GM19035 (cell line): ENCODE results near the gene ARSK.

Experiments
- ATAC-seq: cut with Tn5 transposase; IDR thresholded peaks from one replicate; pipeline ENCODE4 v1.9.1; 2021; ENCODE audit not compliant: unreplicated experiment

The ARSK gene, protein sequence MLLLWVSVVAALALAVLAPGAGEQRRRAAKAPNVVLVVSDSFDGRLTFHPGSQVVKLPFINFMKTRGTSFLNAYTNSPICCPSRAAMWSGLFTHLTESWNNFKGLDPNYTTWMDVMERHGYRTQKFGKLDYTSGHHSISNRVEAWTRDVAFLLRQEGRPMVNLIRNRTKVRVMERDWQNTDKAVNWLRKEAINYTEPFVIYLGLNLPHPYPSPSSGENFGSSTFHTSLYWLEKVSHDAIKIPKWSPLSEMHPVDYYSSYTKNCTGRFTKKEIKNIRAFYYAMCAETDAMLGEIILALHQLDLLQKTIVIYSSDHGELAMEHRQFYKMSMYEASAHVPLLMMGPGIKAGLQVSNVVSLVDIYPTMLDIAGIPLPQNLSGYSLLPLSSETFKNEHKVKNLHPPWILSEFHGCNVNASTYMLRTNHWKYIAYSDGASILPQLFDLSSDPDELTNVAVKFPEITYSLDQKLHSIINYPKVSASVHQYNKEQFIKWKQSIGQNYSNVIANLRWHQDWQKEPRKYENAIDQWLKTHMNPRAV

DNA sequence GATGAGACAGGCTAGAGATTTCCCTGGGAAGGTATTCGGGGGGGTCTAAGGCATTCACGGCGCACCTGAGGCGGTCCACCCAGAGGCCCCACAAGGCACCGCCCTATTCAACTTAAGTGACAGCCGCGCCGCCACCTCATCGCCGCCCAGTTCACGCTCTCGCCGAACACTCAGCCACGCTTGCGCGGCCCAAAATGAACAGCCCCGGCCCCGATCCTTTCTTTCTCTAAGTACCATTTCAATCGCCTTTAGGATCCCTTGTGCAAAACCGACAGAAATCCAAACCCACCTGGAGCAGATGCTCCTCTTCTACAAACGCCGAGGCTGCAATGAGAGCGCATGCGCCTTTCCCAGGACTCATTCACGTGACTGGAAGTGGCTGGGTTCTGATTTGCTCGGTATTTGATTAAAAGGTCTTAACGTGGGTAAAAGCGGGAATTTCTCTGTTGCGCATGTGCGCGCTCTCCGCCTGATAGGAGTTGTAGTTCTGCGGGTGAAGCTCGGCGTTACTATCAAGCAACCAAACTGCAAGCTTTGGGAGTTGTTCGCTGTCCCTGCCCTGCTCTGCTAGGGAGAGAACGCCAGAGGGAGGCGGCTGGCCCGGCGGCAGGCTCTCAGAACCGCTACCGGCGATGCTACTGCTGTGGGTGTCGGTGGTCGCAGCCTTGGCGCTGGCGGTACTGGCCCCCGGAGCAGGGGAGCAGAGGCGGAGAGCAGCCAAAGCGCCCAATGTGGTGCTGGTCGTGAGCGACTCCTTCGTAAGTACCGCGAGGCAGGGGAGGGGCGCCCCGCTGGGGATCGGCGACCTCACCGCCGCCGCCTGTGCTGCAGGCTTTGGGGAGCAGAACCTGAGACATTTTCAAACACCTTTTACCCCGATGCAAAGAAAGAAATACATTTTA, at the start of gene ARSK, which contains the start of gene SKIC3:
TSS of gene ARSK (plus strand) at position 455 of the 902 bp plus-strand sequence. CDS start at position 633, 178 bp downstream.
TSS of gene SKIC3 (minus strand) at position 331 of the 902 bp plus-strand sequence. CDS start 7,827 bp downstream, outside the sequence.
- peak; percentile 90 for ATAC-seq

DNA sequence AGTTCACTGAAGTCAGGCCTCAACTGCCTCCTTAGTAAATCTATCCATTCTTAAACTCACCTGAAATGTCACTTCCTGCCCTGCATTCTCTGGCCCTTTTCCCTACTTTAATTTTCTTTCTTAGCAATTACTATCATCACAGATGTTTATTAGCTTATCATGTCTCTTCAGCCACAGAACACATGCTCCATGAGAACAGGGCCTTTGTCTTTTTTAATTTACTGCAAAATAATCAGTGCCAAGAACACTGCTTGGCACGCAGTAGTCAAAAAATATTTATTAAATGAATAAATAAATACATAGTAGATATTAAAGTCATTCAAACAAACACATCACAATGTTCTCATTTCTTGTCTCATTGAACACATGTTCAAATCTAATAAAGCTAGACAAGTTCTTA, 46.4 kb upstream of the ARSK start:
- ATAC-seq, result no peak

DNA sequence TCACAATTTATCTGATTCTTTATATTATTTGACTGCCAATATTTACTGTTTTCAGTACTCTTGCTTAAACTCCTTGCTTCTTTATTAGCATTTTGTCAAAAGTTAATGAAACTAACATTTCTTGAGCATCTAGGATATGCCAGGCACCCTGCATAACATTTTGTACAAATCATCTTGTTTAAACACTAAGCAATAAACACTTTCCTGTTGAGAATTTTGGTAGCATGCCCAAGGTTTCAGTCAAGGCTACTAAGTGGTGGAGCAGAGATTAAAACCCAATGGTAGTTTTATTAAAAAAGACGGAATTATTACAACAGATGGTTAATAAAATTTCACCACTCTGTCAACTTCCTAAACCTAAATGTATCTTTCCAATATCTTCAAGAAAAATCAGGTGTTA, 43.3 kb upstream of the ARSK start:
- no peak for ATAC-seq

DNA sequence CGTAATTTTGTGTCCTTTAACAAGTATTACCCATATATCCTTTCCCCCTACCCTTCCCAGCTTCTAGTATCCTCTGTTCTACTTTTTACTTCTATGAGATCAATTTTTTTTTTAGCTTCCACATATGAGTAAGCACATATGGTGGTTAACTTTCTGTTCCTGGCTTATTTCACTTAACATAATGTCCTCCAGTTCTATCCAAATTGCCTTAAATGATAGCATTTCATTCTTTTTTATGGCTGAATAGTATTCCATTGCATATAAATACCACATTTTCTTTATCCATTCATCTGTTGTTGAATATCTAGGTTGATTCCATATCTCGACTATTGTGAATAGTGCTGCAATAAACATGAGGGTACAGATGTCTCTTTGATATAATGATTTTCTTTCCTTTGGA, 36.5 kb upstream of the ARSK start:
- ATAC-seq, result no peak

DNA sequence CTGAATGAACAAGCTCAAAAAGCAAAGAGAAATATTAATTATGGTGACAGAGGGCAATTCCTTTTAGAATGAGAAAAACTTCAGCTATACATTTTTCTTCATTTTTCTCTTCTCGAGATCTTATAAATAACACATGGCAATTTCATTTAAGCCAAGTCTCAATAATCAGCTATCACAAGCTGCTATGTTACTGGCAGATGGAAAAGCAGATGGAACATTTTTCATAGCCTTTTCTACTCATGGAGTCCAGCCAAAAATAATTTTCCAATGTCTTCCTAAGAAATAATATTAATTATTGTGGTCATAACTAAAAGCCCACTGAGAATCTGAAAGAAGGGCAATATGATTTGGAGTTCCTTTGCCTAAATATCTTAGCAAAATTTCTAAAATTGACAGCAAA, 35.8 kb upstream of the ARSK start:
- no peak for ATAC-seq

DNA sequence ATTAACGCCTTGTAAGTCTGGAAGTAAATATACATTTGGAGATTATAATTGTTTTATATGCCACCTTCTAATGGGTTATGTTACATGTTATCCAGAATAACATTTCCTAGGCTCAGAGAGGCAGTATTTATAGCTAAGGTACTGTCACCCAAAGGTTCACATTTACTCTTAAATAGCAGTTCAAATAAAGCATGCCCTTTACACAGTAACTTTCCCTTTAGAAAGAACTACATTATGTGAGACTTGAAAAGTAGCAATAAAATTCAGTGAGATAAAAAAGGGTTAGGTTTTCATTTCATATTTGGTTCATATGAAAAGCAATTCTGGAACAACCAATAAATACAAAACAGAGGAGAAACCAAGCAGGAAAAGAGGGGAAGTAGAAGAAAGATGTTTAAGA, 35.2 kb upstream of the ARSK start:
- ATAC-seq, result no peak

DNA sequence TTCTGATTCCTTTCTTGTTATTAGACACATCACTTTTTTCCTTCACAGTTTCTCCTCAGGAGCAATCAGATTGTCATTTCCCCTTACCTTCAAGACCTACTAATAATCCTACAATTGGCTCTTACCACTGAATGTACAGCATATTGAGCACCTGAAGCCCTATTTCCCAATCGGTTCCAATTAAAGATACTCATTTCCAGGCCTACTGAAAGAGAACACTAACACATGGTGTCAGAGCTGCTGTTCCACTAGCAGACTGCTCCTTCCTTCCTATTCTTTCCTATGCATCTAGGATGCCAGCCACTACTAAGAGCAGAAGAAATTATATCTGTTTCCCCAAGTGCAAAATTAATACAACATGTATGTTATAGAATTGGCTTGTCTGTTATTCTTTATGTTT, 34.7 kb upstream of the ARSK start:
- ATAC-seq, result no peak

DNA sequence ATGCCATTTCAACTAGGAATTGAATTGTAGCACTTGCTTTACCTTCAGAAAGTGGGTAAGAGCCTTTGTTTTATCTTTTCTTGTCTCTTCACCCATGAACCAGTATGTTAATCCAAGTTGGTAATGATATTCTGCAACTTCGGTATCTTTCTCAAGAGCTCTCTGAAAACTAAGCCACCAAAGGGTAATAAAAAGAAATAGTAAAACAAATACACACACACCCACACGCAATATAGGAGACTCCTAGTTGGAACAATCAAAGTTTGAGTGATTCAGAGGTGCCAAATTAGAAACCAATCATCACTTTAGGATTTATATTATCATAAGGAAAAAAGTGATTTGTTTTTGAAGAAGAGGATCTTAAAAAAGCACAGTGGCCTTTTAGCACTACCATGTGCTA, 30.5 kb upstream of the ARSK start:
- ATAC-seq, result no peak

DNA sequence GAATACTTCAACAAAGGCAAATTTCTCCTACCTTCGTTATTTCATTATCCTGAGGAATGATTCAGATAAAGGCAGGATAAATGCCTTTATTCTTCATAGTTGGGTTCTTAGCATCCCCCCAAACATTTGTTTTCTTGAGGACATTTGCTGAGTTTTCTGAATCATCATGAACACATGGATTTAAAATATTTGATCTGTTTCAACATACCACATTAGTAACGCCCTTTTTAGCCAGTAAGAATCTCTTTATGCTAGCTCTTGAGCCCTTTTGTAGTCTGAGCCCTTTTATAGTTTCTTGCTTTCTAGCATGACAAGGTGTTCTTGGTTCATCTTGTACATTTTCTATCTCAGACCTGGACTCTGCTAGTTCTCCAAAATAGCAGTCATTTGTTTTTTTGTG, 28.0 kb upstream of the ARSK start:
- no peak for ATAC-seq

DNA sequence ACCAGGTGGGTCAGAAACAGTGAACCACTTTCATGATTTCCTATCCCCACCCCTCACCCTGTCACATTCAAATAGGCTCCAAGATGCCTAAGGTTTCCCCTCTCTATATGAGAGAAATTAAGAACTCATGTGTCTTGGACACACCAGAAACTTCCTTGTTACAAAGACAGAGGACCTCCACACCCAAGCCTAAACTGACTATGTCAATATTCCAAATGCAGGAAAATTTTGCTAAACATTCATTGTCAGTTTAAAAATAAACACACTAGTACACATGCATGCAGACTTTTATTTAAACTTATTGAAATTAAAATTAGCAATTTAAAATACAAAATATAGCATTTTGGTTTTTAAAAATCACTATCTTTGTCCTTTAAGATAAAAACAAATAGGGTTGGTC, 26.3 kb upstream of the ARSK start:
- ATAC-seq, result no peak

DNA sequence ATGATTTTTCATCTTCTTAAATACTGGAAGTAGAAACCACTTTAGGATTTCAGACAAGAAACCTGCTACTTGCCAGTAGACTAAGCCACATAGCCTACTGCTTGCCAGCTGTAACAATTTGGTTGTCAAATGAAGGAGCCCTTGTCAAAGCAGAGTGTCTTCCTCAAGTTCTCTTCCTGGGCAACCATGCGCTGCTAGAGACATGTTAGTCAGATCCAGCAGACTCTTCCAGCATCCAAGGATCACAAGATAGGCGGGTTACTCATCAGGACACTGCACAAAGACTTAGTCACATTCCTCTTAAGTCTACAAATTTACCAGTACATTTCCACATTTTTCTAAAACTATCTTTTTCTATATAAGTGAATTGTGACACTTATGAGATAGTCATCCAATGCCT, 24.5 kb upstream of the ARSK start:
- ATAC-seq, result no peak

DNA sequence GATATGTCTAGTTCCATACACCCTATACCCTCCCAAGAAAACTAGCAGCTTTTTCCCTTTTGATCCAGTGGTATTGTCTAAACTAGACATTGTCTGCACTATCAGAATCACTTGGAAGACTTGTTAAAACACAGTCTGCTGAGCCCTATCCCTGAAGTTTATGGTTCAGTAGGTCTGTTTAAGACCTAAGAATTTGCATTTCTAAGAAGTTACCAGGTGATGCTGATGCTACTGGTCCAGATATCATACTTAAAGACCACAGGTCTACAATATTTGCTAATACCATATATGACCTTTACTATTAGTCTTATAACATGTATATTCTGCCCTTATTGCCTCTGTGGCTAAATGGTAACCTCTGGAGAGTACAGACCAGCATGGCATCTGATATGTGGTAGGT, 23.4 kb upstream of the ARSK start:
- no peak for ATAC-seq

DNA sequence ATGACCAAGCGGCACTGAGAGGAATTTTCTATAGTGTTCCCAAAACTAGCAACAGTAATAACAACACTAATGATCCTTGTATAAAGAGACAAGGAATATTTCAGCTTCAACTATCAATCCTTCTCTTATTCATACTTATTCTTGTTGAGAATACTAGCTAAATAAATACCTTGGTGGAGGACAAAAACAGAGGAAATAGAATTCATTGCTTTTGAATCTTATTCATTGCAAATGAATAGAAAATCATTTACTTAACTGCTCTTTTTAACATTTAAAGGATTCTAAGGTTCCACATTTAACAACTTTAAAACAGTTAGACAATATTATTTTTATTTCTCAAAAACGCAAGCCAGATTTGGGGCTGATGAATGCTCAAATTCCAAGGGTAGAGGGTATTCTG, 22.5 kb upstream of the ARSK start:
- ATAC-seq, result no peak

DNA sequence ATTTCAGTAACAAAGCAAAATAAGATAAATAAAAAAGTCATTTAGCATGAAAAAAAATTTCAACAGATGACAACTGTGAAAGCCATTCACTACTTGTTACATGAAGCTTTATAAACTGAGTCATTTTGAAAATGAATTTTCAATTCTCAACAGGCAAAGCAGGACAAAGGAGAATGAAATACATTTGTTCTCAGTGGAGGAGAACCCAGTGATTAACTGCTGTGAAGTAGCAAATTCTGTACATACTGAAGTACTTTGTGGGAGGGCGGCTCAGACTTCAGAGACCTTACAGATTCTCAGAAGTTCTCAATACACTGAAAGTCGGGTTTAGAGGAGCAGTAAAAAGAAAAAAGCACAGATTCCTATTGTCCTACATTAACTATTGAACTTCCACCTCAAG, 21.8 kb upstream of the ARSK start:
- ATAC-seq, result no peak

DNA sequence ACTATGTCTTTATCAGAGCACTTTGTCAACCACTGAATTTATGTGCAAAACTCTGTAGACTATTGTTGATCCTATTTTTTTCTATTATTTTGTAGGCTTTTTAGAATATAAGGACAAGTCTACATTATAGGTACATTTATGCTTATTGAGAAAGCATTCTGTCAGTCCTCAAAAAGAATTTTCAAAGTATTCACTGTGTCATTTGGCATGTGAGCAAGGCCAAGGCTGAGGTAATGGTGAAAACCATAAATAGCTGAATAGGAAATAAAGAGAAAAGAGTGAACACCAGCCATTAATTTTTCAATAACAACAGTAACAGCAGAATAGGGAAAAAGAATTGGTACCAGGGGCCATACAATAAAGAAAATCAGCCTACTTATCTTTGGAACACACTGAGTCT, 21.1 kb upstream of the ARSK start:
- no peak for ATAC-seq

DNA sequence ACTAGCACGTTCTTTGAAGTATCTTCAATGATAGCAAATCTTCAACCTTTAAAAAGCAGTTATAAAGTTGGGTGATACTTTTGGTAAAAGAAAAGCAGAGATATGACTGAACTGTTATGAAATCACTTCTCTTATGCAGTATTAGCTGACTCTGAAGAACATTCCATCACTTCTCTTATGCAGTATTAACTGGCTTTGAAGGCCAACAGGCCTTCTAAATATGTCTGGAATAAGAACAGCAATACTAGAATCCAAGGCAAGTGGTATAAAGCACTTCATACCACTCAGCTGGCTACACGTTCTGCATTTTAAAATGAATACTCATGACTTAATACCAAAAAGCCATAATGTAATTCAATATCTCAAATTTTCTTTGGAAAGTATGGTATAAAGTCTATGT, 17.4 kb upstream of the ARSK start:
- ATAC-seq, result no peak

DNA sequence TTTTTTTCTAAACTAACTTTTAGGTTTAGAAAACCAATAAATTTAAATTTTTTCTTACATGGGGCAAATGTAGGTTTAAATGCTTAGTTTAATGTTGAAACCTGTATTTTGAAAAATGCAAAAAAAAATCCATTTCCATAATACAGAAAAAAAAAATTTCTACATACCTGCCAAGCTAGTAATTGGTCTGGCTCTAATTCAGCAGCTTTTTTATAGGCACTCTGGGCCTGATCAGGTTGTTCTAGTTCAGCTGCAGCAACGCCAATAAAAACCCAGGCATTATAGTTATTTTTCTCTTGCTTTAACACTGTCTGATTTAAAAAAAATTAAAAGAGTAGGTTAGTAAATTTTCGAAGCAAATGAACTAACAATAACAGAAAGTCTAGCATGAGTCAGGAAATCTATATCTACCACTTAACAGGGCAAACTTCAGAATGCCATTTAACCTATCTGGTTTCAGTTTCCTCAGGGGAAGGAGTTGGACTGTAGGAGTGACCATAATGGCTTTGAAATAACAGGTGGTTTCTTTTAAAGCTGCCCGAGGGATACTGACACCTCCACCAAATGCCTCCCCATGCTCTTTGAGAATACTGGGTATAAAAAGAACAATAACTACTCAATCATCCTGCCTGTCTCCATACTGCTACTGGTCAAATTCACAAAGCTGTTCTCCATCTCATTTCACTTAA, 11.7 kb upstream of the ARSK start:
- ATAC-seq, result no peak

DNA sequence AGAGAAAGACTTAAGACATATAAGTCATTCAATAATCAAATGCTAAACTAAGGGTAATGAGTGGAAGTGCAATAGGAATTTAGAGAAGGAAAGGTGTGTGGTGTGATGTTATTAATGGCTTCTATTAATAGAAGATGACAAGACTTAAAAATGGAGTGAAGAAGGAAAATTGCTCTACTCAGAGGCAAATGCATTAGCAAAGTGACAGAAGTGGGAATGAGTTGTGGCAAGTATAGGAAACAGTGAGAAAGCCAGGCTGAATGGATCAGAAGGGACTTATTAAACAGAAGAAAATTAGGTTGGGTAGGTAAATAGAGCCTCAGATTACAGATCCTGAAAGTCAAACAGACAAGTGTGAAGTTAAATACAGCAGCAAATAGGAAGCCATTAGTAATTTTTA, 5.9 kb upstream of the ARSK start:
- no peak for ATAC-seq

DNA sequence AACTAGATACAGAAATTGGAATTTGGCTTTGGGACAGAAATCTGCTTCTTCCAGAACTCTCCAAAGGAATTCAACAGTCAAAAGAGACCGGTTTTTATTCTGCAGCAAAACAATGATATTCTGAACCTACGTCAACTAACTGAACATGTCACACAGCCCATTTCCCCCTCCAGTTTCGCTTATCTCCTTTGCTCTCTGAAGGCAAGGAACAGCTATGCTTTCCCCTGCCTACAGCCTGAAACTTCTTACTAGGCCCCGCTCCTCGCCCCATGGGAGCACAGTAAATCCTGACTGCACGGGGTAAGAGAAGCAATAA, 612 bp upstream of the ARSK start:
- peak; percentile 24 for ATAC-seq

DNA sequence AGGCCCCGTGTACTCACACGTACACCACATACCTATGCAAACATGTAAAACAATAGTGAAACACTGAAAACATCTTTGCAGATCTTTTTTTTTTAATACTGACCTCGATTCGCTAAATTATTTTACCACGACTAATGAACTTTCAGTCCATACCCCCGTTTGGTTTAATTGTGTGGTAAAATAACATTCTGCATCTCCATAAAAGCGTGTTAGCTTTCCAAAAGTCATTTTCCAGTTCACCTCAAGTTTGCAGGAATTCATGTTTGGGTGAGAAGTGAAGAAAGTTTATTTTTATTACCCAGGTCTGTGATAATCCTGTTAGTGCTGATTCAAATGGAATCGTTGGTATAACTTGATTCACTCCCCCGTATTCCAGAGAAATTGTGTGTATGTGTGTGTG, 652 bp downstream of the ARSK start:
- ATAC-seq, result no peak

DNA sequence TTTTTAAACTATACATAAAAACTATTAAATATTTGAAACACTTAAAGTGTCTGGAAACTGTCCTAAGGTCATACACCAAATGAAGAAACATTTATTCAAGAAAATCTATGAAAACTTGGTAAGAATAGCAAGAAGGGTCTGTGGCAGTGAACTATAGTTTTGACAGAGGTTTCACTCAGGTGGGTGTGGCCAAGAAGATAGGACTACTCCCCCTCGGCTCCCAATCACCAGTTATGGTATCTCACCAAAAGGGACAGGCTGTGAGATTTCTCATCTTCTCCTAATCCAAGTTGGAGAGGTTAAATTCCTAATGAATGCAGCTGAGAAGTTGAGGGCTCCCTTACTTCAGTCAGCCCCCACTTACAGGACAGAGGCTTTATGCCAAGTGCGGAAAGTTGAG, 2.9 kb downstream of the ARSK start:
- no peak for ATAC-seq
